ENCODE results near the gene ZCCHC14. TPM values are rescaled to one million over a fixed set of nuclear protein-coding genes. Genes with fewer than 3 reads are reported as not detected.

Gene ZCCHC14
- total and polyA plus RNA-seq, 2 of the 13 experiments (the other 11 are each of a cell fraction or from before 2014, with no cell fraction given): 12.4 to 12.5 TPM

DNA sequence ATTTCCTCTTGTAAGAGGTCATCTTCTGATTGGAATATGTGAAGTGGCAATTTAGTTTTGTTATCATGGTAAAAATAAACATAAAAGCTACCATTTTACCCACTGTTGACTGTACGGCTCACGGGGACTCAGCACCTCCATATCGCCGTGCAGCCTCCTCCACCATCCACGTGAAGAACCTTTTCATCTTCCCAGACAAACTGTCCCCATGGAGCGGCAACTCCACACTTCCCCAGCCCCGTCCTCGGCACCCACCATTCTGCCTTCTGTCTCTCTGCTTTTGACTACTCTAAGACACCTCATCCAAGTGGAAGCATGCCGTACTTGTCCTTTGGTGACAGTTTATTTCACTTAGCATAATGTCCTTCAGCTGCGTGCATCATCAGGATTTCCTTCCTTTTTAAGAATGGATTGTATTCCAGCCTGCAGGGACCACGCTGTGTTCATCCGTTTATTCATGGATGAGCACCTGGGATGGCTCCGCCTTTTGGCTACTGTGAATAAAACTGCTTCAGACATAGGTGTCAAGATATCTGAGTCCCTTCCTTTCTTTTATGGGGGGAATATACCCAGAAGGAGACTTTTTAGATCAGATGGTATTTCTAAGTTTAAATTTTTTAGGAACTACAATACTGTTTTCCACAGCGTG, 123.6 kb downstream of the ZCCHC14 start:
- no peaks in the 10 kb centered on the region for H3K9me3 ChIP-seq (ENCODE audit: low read length)
- no peak overlapping the region for H3K27ac ChIP-seq (ENCODE audit: extremely low read length, insufficient read depth, low read length)
- no peak overlapping the region for H3K4me3 ChIP-seq (replicated peaks in 1 of 3; ENCODE audit: insufficient read depth in 1 of 3, low read depth in 2 of 3, low read length in 3 of 3)
- ChIA-PET CTCF (ENCODE audit: low intra/inter-chr PET ratio, low total read pairs) (no interaction called here), POLR2A (interaction anchor here (0.8 to 18.0 kb wide), 5 partner anchors 8 to 25 kb away, joined by 3 to 265 read pairs (median 3); partner anchors contain the start of gene FBXO31)
- in situ Hi-C loops (cut with HindIII; ENCODE audit: extremely low pct_ligation_motif_present, low pct_unique_long_range_greater_than_20kb) (no loop called here), intact Hi-C loops (cut with micrococcal nuclease; ENCODE audit: unreplicated experiment) (no loop called here)
- H3K9ac ChIP-seq (ENCODE audit: insufficient read depth, low read depth, low read length): no peak overlapping the region
- no peak for FAIRE-seq
- BruUV-seq (replicated peaks): no TSS peak
- peaks cover 45 to 86% of the 10 kb centered on the region in 2 experiments for H3K36me3 ChIP-seq (replicated peaks in 1 of 2; ENCODE audit: control insufficient read depth in 1 of 2, insufficient read depth in 2 of 2, low read length in 2 of 2)
- H3K79me2 ChIP-seq (ENCODE audit: insufficient read depth, low read length): peaks cover 98% of the 10 kb centered on the region
- H3K4me2 ChIP-seq (ENCODE audit: low read depth, low read length): no peak overlapping the region
- H2AFZ ChIP-seq (ENCODE audit: low read length): no peak overlapping the region
- no peak for ATAC-seq
- 95% methylated on average over 14 of the region's 14 CpGs for WGBS (ENCODE audit: low lambda C conversion rate)
- no peak for DNase-seq (ENCODE audit: low spot score)
- TF ChIP-seq POLR2G (IDR thresholded peaks at IDR 0.05; ENCODE audit: low read depth, low read length) (0 out of 2 replicates have a peak, but pooled peaks have one; percentile 25), GPN1 (CRISPR knock-in tag; IDR thresholded peaks at IDR 0.05; ENCODE audit: borderline replicate concordance) (no peak), ZNF282 (IDR thresholded peaks at IDR 0.05; ENCODE audit: partially characterized antibody) (no peak), CREM (IDR thresholded peaks at IDR 0.05) (no peak), CREM (CRISPR knock-in tag; IDR thresholded peaks at IDR 0.05) (no peak), NFIC (IDR thresholded peaks at IDR 0.05; ENCODE audit: low read length) (no peak), RFX3 (CRISPR knock-in tag; IDR thresholded peaks at IDR 0.05) (no peak), ZMAT3 (CRISPR knock-in tag; conservative IDR thresholded peaks at IDR 0.05) (no peak), MBD4 (IDR thresholded peaks at IDR 0.05; ENCODE audit: borderline replicate concordance, low read length) (no peak), GABPB1 (CRISPR knock-in tag; IDR thresholded peaks at IDR 0.05) (no peak), ZNF839 (CRISPR knock-in tag; IDR thresholded peaks at IDR 0.05; ENCODE audit: borderline replicate concordance) (no peak), PAF1 (CRISPR knock-in tag; IDR thresholded peaks at IDR 0.05) (0 out of 2 replicates have a peak, but pooled peaks have one; percentile 50), RBM22 (optimal IDR thresholded peaks at IDR 0.05; ENCODE audit: low read length) (peak; percentile 83), ZNF20 (CRISPR knock-in tag; IDR thresholded peaks at IDR 0.05) (no peak), SOX5 (CRISPR knock-in tag; IDR thresholded peaks at IDR 0.05; ENCODE audit: borderline replicate concordance) (no peak)
- TF ChIP-seq, protein P1, sequence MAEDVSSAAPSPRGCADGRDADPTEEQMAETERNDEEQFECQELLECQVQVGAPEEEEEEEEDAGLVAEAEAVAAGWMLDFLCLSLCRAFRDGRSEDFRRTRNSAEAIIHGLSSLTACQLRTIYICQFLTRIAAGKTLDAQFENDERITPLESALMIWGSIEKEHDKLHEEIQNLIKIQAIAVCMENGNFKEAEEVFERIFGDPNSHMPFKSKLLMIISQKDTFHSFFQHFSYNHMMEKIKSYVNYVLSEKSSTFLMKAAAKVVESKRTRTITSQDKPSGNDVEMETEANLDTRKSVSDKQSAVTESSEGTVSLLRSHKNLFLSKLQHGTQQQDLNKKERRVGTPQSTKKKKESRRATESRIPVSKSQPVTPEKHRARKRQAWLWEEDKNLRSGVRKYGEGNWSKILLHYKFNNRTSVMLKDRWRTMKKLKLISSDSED (CRISPR knock-in tag; IDR thresholded peaks at IDR 0.05): no peak
- H4K20me1 ChIP-seq (ENCODE audit: insufficient read depth, low read length): peaks cover 99% of the 10 kb centered on the region
- no peaks in the 10 kb centered on the region for H3K27me3 ChIP-seq (ENCODE audit: control insufficient read depth in 1 of 2, insufficient read depth in 2 of 2, low read length in 2 of 2)
- H3K4me1 ChIP-seq (ENCODE audit: insufficient read depth, low read length): peaks cover 78% of the 10 kb centered on the region

All from HepG2 (cell line).